ENCODE measurements around the gene USP30.

Gene USP30

DNA sequence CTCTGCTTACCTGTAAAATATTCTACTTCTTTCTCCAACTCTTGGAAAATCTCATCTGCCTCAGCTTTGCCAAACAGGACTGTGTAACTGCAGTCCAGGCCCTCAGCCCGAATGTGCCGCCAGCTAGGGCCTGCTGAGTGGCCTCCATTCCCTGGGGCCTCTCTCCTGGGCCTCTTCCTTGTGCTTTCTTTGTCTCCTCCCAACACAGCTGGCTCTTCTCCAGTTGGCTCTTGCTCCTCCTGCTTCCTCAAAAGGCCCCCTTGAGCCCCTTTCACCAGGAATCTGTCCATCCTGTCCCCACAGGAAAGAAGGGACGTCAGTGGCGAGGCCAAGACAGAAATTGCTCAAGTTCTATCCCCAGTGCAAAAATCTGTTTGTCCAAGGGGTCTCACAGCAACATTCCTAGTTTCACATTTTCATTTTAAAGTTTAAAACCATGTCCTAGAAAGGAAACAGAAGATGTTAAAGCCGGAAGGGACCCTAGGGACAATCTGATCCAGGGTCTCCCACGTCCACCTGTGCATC lies 40.2 kb downstream of the USP30 start:
- POLR2A ChIA-PET (ENCODE audit: low non-redundant PET), result no interaction called here
- no peak for DNase-seq (ENCODE audit: low spot score)

DNA sequence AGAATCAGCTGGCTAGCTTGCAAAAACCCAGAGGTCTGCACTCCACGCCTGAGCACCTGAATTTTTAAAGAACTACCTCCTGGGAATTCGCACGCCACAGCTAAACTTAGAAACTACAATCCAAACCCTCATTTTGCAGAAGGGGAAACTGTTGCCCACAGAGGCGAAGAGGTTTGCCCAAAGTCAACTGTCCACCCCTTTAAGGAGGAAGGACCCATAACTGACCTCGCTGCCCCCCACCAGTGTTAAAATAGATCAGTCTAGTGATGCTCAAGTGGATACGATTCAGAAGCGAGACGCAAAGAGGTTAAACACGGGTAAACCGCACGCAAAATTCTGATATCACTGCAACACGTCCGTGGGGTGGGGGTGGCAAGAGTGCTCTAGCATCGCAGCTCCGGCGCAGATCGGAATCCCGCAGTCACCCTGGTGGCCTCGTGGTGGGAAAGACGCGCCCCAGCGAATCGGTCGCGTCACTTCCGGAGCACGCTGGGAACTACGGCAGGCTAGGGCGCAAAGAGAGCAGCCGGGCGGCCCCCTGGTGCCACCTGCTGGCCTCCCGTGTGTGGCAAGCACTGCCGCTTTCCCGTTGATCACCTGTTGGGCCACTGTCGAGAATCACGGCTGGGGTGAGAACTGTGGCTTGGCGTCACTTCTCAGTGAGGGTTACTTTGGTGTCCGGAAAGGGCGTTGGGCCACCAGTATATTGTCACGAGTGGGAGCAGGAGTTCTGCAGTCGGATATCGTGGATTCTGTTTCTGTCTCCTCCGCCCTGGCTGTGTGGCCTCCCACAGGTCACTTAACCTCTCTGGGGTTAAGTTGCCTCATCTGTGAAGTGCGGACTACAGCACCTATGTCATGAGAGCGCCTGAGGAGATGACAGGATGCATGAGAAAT lies 40.9 kb downstream of the USP30 start, which contains the start of gene ALKBH2:
TSS of gene ALKBH2 (minus strand) at position 451 of the 897 bp plus-strand sequence. CDS start 686 bp downstream, outside the sequence.
- TF ChIP-seq, protein P1, sequence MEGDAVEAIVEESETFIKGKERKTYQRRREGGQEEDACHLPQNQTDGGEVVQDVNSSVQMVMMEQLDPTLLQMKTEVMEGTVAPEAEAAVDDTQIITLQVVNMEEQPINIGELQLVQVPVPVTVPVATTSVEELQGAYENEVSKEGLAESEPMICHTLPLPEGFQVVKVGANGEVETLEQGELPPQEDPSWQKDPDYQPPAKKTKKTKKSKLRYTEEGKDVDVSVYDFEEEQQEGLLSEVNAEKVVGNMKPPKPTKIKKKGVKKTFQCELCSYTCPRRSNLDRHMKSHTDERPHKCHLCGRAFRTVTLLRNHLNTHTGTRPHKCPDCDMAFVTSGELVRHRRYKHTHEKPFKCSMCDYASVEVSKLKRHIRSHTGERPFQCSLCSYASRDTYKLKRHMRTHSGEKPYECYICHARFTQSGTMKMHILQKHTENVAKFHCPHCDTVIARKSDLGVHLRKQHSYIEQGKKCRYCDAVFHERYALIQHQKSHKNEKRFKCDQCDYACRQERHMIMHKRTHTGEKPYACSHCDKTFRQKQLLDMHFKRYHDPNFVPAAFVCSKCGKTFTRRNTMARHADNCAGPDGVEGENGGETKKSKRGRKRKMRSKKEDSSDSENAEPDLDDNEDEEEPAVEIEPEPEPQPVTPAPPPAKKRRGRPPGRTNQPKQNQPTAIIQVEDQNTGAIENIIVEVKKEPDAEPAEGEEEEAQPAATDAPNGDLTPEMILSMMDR (conservative IDR thresholded peaks at IDR 0.05; ENCODE audit: low read depth), result peak; percentile 97
- H3K27ac ChIP-seq, result peak within 1 kb of the TSS; percentile 59
- CTCF ChIA-PET, result interaction anchor here (0.5 to 1.0 kb wide), 16 partner anchors 10 to 1153 kb away, joined by 3 to 6 read pairs (median 4); no protein-coding TSS in a partner anchor
- DNase-seq (ENCODE audit: low spot score), result peak; percentile 84
- POLR2A ChIA-PET (ENCODE audit: low non-redundant PET), result no interaction called here

More for the DNA sequence above, 40.2 kb downstream of the USP30 start:
- H3K27ac ChIP-seq, result peak overlapping the region; percentile 59
- TF ChIP-seq, protein P1 (conservative IDR thresholded peaks at IDR 0.05; ENCODE audit: low read depth), result no peak
- CTCF ChIA-PET, result interaction anchor here (0.5 to 1.0 kb wide), 12 partner anchors 10 to 1419 kb away, joined by 3 to 6 read pairs (median 4); no protein-coding TSS in a partner anchor

DNA sequence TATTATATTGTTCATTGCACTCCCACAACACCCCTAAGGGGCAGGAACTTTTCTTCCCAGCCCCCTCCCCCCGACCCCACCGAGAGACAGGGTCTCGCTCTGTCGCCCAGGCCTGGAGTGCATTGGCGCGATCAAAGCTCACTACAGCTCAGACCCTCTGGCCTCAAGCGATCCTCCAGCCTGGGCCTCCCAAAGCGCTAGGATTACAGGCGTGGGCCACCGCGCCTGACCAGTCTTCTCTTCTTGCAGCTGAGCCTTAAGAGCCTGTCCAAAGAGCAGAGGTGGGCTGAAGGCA lies 44.7 kb downstream of the USP30 start:
- TF ChIP-seq, protein P1 (conservative IDR thresholded peaks at IDR 0.05; ENCODE audit: low read depth), result no peak
- no peak for DNase-seq (ENCODE audit: low spot score)
- POLR2A ChIA-PET (ENCODE audit: low non-redundant PET), result no interaction called here
- peak overlapping the region; percentile 90 for H3K27ac ChIP-seq
- CTCF ChIA-PET, result interaction anchor here (0.6 kb wide), 2 partner anchors 11 to 282 kb away, joined by 3 read pairs; no protein-coding TSS in a partner anchor

DNA sequence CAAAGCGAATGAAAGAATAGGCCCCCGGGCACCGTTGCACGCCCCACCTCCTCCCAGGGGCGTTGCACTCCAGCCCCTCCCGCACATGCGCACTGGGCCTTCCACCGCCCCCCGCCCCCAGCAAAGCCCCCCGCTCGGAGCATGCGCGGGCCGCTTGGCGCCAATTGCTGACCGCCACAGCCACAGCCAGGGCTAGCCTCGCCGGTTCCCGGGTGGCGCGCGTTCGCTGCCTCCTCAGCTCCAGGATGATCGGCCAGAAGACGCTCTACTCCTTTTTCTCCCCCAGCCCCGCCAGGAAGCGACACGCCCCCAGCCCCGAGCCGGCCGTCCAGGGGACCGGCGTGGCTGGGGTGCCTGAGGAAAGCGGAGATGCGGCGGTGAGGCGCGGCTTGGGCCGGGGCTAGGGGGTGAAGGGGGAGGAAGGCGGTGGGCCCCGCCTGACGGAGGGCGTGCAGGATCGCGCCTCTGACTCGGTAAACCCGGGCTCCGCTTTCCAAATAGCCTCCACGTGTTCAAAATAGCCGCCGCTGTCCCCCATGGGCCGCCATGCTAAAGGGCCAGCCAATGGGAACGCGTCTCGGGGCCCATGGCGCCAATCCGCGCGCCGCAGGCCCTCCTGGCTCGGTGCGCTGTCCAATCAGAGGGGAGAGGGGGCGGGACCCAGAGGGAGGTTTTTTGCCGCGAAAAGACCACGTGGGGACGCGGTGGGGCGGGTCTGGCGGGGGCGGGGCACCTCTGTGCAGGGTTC lies 45.2 kb downstream of the USP30 start, which contains the start of gene UNG:
TSS of gene UNG (plus strand) at position 163 of the 748 bp plus-strand sequence. CDS start at position 246, 83 bp downstream.
- TF ChIP-seq, protein P1 (conservative IDR thresholded peaks at IDR 0.05; ENCODE audit: low read depth), result no peak
- peak within 1 kb of the TSS; percentile 90 for H3K27ac ChIP-seq
- CTCF ChIA-PET, result interaction anchor here (0.6 to 0.8 kb wide), 3 partner anchors 11 to 282 kb away, joined by 3 to 6 read pairs (median 3); no protein-coding TSS in a partner anchor
- DNase-seq (ENCODE audit: low spot score), result peak; percentile 99
- POLR2A ChIA-PET (ENCODE audit: low non-redundant PET), result no interaction called here

DNA sequence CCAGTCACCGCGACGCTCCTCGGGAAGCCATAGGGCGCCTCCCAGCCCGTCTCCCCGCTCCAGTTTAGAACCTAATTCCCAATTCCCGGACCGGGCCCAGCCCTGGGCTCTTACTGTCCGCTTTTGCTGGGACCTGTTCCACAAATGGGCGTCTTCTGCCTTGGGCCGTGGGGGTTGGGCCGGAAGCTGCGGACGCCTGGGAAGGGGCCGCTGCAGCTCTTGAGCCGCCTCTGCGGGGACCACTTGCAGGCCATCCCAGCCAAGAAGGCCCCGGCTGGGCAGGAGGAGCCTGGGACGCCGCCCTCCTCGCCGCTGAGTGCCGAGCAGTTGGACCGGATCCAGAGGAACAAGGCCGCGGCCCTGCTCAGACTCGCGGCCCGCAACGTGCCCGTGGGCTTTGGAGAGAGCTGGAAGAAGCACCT lies 45.8 kb downstream of the USP30 start:
- POLR2A ChIA-PET (ENCODE audit: low non-redundant PET), result interaction anchor here (0.6 kb wide), 1 partner anchor 245 kb away, joined by 4 read pairs; no protein-coding TSS in a partner anchor
- DNase-seq (ENCODE audit: low spot score), result peak; percentile 30
- TF ChIP-seq, protein P1 (conservative IDR thresholded peaks at IDR 0.05; ENCODE audit: low read depth), result no peak
- CTCF ChIA-PET, result interaction anchor here (0.7 to 0.8 kb wide), 2 partner anchors 14 to 47 kb away, joined by 3 to 6 read pairs; no protein-coding TSS in a partner anchor
- H3K27ac ChIP-seq, result peak overlapping the region; percentile 90

All from RWPE1 (cell line).